DMS79 (cell line): ENCODE results near the gene CXXC5.

Experiments used
- DNase-seq: peaks from one replicate; lab custom pipeline; 2025; lab: John Stamatoyannopoulos, UW

CXXC5 gene

DNA sequence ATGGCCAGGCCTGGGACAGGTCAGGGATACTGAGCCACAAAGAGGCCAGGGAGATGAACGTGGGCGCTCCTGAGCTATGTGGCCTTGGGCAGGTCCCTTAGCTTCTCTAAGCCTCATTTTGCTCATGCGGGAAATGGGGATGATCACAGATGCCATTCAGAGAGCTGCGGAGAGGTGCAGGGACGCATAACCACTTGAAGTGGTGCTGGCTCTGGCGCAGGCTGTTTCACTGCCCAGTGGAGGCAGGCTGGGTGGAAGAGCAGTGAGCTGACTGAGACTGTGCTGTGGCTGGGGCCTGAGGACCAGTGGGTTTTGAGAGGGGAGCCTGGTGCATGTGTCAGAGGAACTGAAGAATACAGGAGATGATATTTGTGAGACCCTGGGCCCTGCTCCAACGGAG lies 18.4 kb downstream of the CXXC5 start:
- no peak for DNase-seq

DNA sequence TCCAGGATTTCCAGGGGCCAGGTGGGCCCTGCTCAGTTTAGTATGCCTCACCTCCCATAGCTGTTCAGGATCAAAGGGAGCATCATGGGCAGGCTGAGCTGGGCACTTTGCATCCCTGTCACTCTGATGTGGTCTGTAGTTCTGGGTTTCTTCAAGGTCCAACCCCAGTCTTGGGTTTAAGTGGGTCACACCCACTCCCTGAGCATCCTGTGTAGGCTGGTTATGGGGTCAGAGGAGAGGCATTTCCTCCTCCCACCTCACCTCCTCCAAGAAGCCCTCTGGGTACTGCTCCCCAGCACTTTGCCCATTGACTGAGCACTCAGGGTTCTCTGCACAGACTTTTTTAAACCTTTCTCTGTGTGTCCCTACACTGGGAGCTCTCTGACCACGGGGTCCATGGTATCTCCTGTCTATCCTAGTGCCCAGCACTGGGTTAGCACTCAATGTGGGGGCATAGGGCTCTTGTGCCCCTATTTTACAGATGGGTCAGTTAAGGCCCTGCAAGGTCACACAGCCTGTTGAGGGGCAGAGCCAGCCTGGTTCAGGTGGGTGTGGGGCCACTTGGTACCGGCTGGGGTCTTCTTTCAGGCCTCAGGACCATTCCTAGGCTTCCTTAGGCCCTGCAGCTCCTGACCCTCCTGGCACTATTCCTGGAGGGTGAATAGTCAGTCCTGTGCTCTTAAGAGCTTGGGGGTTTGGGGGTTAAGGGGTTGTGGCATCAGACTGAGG lies 19.0 kb downstream of the CXXC5 start:
- DNase-seq = no peak

DNA sequence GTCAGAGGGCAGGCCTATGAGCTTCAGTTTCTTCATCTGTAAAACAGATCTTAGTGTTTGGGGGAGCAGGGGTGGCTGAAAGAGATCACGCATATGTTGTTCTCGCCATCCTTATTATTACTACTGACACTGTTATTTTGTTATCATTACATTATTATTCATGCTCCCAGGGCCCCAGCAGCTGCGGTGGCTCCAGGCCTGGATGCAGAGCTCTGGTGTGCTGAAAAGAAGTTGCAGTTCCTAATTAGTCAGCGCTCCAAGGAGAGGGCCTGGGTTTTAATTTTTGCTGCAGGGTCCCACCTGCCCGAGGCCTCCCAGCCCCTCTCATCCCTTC lies 19.5 kb downstream of the CXXC5 start:
- DNase-seq = no peak

GRCh38 chr5:139668064-139668880 lies 20.1 kb downstream of the CXXC5 start:
- DNase-seq = no peak

DNA sequence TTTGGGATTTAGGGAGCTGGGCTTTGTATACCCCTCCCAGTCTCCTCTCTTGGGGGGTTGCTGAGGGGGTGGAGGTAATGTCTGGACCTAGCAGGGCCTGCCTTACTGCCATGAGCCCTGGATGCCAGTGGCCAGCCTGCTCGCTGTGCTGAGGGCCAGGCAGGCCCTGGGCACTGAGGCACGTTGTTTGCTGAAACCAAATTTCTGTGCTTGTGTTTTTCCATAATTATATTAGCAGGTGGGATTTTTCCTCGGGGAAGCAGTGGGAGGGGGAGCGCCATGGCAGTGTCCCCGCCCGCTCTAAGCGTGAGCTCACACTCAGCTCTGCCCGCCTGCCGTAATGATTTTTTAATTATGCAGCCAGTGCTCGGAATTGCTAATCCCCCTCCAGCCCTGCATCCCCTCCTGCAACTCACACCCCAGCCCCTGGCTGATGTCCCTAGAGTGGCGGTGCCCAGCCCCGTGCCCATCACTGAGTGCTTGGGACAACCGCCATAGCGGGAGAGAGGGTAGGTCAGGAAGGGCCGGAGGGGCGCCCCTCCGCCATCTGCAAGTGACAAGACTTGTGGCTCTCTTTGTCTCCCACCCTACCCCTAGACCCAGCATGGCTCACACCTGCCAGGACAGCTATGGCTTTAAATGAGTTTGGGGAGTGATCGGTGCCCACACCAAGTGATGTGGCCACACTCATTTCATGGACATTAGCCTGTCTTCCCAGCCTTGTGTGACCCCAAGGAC lies 20.9 kb downstream of the CXXC5 start:
- no peak for DNase-seq

GRCh38 chr5:139669662-139670368 lies 21.7 kb downstream of the CXXC5 start:
- no peak for DNase-seq

DNA sequence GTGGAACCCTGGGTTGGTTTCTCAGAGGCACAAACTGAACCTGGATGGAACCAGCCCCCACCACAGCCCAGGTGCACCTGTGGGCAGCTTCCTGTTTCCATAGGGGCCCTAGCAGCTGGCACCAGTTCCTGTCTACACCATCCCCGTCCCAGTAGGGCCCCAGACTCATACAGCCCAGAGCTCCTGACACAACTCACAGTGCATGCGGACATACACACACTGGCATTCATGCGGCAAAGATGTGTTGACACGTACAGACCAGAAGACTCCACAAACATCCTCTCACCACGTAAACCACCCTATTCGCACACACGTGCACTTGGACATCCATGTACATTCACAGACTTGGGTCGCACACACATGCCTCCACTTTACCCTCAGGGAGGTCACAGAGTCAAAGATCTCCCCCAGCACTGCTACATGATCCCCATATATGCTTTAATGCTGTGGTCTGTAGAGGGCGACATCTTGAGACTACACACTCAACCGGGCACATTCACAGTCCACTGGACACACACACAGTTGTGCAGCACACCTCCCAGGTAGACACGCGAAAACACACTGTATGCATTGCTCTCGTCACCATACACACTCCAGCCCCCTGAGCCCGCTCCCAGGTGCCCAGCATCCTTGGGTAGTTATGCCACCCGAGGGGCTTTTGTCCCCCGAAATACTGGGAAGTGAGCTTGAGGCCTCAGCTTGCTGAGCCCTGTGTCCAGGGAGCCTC lies 22.4 kb downstream of the CXXC5 start:
- no peak for DNase-seq

DNA sequence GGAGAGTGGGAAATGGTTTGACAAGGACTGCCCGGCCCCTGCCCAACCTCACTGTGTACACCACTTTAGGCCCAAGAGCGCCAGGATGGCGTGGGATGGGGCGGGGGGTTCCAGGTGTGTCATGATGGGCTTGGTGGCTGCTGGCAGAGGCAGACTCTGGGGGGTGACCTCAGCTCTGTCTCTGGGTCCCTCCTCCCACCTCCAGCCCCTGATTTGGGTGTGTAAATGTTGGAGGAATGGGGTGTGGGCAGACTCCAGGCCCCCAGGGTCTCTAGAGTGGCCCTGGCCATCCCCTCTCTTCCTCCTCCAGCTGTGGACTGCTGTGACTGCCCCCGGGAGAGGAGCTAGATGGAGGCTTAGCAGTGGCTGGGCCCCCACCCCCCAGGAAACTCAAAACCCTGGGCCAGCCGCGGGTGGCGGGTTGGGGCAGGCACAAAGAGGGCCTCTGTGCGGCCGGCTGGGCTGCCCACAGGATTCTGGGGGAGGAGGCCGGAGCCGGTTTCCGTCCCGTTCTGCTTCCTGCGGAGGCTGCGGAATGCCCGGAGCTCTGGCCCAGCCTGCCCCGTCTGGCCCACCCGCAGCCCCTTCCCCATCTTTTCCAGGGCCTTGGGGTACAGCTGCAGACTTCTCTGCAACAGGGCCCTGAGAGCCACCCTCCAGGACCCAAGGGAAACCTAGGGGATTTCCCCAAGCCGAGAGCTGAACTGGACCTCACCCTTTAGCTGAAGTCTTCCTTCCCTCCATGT lies 23.1 kb downstream of the CXXC5 start:
- no peak for DNase-seq

- no peak for DNase-seq
These were observed 27.1 kb downstream of the CXXC5 start for GRCh38 chr5:139675213-139675612.

- DNase-seq = no peak
These were observed 27.7 kb downstream of the CXXC5 start for GRCh38 chr5:139675825-139676224.

GRCh38 chr5:139676406-139676805 lies 28.3 kb downstream of the CXXC5 start:
- no peak for DNase-seq

GRCh38 chr5:139676951-139677735 lies 29.0 kb downstream of the CXXC5 start:
- no peak for DNase-seq

- DNase-seq = no peak
These were observed 29.8 kb downstream of the CXXC5 start for GRCh38 chr5:139677736-139678613.

GRCh38 chr5:139678751-139679750 lies 30.9 kb downstream of the CXXC5 start:
- no peak for DNase-seq

DNA sequence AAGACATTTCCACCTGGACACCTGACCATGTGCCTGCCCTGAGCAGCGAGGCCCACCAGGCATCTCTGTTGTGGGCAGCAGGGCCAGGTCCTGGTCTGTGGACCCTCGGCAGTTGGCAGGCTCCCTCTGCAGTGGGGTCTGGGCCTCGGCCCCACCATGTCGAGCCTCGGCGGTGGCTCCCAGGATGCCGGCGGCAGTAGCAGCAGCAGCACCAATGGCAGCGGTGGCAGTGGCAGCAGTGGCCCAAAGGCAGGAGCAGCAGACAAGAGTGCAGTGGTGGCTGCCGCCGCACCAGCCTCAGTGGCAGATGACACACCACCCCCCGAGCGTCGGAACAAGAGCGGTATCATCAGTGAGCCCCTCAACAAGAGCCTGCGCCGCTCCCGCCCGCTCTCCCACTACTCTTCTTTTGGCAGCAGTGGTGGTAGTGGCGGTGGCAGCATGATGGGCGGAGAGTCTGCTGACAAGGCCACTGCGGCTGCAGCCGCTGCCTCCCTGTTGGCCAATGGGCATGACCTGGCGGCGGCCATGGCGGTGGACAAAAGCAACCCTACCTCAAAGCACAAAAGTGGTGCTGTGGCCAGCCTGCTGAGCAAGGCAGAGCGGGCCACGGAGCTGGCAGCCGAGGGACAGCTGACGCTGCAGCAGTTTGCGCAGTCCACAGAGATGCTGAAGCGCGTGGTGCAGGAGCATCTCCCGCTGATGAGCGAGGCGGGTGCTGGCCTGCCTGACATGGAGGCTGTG lies 32.4 kb downstream of the CXXC5 start:
- DNase-seq = no peak

DNA sequence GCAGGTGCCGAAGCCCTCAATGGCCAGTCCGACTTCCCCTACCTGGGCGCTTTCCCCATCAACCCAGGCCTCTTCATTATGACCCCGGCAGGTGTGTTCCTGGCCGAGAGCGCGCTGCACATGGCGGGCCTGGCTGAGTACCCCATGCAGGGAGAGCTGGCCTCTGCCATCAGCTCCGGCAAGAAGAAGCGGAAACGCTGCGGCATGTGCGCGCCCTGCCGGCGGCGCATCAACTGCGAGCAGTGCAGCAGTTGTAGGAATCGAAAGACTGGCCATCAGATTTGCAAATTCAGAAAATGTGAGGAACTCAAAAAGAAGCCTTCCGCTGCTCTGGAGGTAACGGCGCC lies 32.9 kb downstream of the CXXC5 start:
- no peak for DNase-seq

GRCh38 chr5:139681466-139681865 lies 33.3 kb downstream of the CXXC5 start:
- DNase-seq = no peak
